Activated T-helper 1 cell treated with Interleukin-2 at 50 U/mL for 16 hours (primary cell): ENCODE results near the gene COMMD9.

Experiments used
- DNase-seq: peaks from one replicate; pipeline ENCODE4 v3.0.0-alpha.2; 2020; ENCODE audit warnings: low read depth

The COMMD9 gene

DNA sequence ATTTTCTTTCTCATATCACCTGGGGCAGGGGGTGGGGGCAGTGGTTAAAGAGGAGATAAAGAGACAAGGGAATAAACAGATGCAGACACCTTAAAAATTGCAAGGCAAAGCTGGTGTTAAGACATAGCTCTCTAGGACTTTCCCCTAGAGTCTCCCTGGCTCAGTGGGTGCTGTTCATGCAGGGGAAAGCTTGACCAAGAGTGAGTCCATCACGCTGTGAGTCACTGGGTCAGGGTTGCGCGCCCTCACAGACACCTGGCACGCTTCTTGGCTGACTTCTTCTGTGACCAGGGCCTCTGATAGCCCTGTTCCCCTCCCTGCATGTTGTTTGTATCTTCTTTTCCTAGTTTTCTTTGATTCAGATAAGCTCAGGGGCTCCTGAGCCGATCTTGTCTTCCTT, 31.9 kb downstream of the COMMD9 start:
- no peak for DNase-seq

DNA sequence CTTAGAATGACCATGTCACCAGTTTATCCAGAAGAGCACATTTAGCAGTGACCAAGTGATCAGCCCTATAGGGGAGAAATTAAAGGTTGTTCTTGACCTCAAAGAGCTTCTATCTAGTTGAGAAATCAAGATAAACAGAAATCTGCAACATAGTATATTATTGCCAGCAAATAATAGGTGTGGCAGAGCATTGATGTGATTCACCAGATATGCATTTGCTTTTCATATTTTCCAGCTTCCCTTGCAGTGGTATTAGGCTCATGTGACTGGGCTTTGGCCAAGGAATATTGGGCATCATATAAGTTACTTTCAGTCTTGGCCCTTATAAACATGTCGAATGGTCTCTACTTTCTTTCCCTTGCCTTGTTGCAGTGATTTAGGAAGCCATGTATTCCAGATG, 34.5 kb downstream of the COMMD9 start:
- DNase-seq = no peak

DNA sequence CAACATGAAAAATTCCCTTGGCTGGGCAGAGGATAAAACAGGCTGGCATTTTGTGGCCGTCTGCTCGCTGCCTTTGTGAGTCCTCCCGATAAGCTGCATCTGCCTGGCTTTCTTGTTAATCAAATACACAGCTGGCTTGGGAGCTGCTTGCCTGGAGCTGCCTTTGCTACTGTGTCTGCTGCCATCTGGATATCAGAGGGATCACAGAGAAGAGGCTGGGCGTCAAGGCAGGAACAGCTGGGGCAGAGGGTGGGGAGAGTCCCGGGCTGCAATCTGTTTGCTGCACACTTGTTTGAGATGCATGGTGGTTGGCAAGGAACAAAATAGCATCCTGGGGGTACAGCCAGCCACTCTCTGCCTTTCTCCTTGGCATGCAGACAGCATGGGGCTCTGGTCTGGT, 36.0 kb downstream of the COMMD9 start:
- no peak for DNase-seq

DNA sequence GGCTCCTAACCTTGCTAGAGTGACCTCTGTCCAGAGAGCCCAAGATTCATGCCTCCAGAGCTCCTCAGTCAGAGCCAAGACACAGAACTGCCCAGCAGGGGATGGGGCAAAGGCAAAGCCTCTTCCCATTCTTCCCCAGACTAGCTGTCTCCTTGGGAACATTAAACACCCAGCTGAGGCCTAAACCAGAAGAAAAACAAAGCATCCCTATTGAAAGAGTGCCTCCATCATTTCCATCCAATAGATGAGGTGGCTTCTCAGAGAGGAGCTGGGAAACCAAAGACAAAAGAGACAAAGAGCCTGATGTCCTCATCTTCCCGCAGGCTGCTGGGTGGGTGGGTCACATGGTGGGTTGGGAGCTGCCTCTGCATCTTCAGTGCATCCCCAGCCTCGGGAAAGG, 37.4 kb downstream of the COMMD9 start:
- DNase-seq = no peak

DNA sequence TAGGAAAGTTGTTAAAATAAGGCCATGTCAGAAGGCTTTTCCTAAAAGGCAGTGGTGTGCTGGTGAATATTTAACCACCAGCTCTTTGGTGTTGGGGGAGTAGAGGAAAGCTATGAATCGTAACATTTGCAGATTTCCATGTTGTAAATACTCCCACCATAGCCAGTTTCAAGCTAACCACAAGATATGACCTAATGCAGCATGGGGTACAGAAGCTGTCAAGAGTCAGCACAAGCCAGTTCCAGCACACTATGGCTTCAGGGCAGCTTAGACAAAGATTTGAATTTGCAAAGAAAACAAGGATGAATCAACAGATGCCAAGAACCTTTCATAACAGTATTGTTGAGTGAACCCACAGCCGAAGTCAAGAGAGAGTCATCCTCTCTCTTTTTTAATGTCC, 40.0 kb downstream of the COMMD9 start:
- no peak for DNase-seq

- no peak for DNase-seq
Observed at GRCh38 chr11:36248436-36248835, 40.8 kb downstream of the COMMD9 start.

DNA sequence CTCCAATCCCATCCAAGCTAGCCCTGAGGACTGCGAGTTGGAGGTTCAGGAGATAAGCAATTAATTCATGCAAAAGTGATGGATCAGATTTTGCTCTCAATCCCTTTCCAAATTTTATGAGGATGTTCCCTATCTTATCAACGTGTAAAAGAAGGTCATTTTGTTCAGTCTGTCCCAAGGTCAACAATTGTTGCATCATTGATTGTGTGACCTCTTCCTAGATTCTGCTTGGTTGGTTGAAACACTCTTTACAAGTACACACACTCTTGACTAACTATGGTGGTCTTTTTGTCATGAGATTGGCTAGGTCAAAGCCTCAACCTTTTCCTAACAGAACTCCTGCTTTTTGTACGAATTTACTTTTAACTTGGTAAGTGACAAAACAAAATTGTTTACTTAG, 41.7 kb downstream of the COMMD9 start:
- DNase-seq = no peak

DNA sequence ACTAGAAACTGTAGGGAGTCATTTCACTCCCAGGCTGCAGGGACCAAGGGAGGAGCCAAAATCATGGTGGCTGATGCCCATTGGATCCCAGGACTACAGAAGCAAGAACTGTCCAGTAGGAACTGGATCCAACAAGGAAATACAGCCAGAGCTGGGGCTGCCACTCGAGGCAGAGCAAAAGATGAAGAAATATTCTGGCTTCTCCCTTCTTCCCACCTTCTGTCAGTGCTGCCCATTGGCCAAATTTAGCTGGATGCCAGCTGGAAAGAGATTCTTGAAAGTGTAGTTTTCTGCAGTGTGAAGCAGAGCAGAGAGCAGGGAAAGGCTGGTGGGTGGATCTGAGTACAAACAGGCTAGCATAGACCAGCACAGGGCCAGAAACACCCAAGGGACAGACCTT, 45.6 kb downstream of the COMMD9 start:
- no peak for DNase-seq

- no peak for DNase-seq
Observed at GRCh38 chr11:36241497-36241896, 47.7 kb downstream of the COMMD9 start.

DNA sequence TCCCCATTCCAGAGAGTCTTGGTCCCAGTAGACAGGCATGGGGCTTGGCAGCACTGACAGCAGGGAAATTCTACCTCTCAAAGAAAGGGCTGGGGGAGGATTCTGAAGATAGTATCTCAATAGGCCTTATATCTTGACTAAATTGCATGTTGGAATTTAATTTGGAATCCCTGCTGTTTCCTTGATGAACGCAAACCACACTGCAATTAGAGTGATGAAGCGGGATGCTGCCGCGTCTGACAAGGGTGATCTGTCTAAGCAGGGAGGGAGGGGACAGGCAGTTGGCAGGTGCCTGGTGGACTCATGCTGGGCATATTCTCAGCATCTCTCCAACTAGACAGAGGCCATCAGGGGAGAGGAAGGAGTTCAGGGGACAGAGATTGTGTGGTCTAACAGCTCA, 48.4 kb downstream of the COMMD9 start:
- no peak for DNase-seq

DNA sequence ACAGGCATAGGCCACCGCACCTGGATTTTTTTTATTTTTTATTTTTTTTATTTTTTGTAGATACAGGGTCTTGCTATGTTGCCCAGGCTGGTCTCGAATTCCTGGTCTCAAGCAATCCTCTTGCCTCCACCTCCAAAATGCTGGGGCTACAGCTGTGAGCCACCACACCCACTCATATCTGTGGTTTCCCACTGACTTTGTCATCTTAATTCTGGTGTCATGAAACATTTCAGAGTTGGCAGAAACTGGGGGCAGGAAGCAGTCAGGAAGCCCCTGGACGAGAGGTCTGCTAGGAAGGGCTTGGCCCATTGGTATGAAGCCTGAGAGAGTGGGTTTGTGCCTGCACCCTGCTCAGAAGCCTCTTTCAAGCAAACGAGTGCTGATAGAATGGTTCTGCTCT, 49.1 kb downstream of the COMMD9 start:
- no peak for DNase-seq

DNA sequence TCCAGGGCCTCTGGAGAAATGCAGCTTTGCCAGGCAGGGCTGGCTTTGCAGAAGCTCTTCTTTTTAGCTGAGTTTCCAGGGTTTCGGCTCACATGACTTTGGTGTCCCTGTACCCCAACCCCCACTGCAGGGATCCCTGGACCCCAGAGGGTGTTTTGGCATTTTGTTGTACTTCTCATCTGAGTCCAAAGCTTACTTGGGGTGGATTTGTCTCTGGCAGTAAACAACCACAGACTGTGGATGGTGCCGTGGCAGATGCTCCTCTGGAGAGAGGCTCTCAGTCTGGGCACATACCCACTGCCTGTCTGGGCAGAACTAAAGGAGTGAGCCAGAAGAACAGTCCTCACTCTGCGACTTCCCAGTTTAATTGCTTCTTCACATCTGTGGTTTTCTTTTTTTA, 49.6 kb downstream of the COMMD9 start:
- DNase-seq = no peak

DNA sequence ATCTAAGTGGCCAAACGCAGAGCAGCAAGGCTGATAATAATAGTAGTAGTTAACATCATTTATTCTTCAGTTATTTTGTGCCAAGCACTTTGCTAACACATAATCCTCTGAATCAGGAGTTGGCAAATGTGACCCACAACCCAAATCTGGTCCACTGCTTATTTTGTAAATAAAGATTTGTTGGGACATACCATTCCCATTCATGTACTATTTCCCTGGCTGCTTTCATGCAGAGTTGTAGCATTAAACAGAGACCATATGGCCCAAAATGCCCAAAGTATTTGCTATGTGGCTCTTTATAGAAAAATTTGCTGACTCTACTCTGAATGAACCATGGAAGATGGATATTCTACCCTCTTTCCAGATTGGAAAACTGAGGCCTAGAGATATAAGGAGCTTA, 50.3 kb downstream of the COMMD9 start:
- DNase-seq = no peak

- no peak for DNase-seq
Observed at GRCh38 chr11:36238036-36238631, 51.1 kb downstream of the COMMD9 start.

GRCh38 chr11:36237391-36237790, 51.8 kb downstream of the COMMD9 start:
- DNase-seq = no peak

GRCh38 chr11:36235750-36236149, 53.5 kb downstream of the COMMD9 start:
- DNase-seq = no peak

- DNase-seq = no peak
Observed at GRCh38 chr11:36234825-36235224, 54.4 kb downstream of the COMMD9 start.

DNA sequence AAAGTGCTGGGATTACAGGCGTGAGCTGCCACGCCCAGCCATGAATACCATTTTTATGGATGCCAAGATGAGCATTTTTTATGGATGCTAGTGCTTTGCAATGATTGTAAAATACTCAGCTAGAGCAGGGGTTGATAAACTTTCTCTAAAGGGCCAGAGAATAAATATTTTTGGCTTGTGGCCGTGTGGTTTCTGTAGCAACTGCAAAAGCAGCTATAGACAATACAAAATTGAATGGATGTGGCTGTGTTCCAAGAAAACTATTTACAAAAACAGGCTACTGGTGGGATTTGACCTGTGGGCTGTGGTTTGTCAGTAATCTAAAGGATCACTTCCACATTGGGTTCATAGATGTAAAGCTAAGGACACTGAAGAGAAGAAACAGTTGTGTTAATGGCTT, 56.0 kb downstream of the COMMD9 start:
- no peak for DNase-seq

DNA sequence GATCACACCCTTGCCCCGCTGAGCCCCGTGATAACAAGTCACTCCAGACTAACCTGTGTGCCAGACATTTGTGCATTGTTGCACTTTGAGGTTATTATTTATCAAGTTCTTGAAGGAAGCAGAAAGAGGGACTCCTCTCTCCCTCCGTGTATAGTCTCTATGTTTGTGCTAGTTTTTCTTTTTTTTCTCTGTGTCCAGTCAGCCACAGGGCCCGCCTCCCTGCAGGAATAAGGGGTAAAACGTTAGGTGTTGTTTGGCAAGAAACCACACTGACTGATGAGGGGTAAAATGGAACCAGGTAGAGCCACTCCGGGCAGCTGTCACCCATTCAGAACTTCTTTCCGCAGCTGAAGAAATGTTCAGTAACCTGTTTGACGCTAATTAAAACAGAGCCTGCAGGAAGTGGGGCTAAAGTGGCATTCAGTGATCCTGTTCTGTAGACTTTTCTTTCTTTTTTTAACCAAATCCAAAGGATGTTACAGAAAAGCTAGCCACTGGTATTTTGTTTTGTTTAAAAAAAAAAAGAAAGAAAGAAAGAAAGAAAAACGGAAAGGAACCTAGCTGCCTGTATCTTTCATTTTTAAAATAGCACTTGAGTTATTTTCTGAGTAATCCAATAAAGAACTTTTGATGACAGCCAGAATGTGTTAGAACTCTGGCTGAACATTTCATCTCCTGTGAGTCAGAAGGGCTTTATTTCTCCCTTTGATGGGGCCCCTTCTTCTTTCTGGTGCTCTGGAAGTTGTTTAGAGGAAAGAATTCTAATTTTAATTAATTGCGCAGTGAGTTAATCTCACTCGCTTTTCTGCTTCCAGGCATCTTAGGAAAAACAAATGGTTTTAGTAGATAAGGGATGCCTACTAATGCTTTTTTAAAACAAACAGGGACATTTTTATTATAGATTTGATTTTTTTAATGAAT, 58.2 kb downstream of the COMMD9 start:
- no peak for DNase-seq

GRCh38 chr11:36229091-36229705, 60.0 kb downstream of the COMMD9 start:
- DNase-seq = no peak

DNA sequence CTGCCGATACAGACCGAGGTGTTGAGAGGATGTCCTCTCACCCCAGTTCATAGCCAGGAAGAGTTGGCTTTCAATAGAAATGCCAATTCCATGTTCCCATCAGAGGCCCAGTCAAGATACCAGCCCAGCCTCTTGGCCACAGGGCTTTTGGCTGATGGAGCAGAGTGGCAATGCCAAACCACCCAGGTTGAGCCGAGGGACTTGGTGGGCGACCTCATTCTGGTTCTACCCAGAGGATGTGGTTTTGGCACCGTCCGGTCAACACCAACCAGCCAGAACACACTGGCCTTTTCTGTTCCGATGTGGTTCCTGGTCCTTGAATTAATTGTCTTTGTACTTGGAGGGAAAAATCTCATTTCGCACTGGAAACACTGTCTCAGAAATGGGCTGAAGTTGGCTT, 60.5 kb downstream of the COMMD9 start:
- no peak for DNase-seq

DNA sequence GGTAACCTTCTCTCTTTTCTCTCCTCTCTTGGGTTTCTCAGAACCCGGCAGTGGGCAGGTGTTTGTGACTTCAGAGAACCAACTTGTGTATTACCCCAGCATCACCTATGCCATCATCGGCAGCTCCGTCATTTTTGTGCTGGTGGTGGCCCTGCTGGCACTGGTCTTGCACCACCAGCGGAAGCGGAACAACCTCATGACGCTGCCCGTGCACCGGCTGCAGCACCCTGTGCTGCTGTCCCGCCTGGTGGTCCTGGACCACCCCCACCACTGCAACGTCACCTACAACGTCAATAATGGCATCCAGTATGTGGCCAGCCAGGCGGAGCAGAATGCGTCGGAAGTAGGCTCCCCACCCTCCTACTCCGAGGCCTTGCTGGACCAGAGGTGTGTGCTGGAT, 62.2 kb downstream of the COMMD9 start:
- no peak for DNase-seq

DNA sequence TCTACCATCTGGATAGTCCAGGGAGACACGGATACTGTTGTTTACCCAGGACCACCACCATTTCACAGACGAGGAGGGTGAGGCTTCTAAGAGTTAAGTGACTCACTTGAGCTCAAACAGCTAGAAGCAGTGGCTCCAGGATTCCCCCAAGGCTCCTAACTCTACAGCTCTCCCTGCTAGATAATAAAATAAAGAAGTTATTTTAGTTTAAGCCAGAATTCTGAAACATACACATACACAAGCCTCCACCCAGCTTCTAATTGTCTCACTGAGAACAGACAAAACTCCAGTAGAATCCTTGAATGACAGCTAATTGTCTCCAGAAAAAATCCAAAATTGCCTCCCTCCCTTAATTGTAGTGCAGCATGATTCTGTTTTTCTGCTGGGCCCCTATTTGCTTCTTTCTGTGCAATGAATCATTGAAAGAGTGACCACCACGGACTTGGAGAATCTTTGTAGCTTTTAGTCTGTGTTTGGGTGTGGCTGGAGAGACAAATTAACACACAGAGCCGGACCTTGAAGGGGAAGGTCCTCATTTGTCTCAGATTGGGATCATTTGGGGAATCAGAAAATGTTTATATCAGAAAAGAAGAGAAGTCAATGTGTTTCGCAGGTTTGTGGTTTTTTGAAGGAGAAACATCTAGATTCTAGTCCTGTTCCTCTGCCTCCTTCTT, 64.9 kb downstream of the COMMD9 start:
- no peak for DNase-seq
